Testis (tissue), 3 donors: ENCODE results near the gene GOLGA6L10. TPM values are rescaled to one million over a fixed set of nuclear protein-coding genes. Genes with fewer than 3 reads are reported as not detected.
"Not testable (repeated sequence)": the region's sequence is repeated elsewhere in the genome, so short reads cannot be mapped to it uniquely, and the experiment has no call there.

Experiments
- DNase-seq: peaks from one replicate; pipeline ENCODE4 v3.0.0-alpha.2; 2019
- H3K27ac ChIP-seq, 2 donors: fragments of 200-600 bp; sonication (generic); one replicate each; pipeline ENCODE4 v1.5.1; 2019
- H3K27me3 ChIP-seq: fragments of 200-600 bp; sonication (generic); one replicate; pipeline ENCODE4 v1.5.1; 2019
- H3K36me3 ChIP-seq: fragments of 200-600 bp; sonication (generic); one replicate; pipeline ENCODE4 v1.5.1; 2017; ENCODE audit warnings: low read depth; ENCODE audit errors: missing control alignments
- H3K4me1 ChIP-seq: fragments of 200-600 bp; sonication (generic); one replicate; pipeline ENCODE4 v1.5.1; 2019
- H3K4me3 ChIP-seq, 2 donors: fragments of 200-600 bp; sonication (generic); one replicate each; pipeline ENCODE4 v1.5.1; 2017 to 2019
- H3K9me3 ChIP-seq: fragments of 200-600 bp; sonication (generic); one replicate; pipeline ENCODE4 v1.5.1; 2017
- POLR2A ChIP-seq: fragments of 450-650 bp; IDR thresholded peaks from one replicate; pipeline ENCODE4 v1.6.1; 2017; ENCODE audit warnings: antibody characterized with exemption, mild to moderate bottlenecking, moderate library complexity
- WGBS, 2 donors: methylation state at CpG; one replicate each; pipeline ENCODE4 v1.1.5; 2018; 5-methylcytosine and 5-hydroxymethylcytosine counted together
- intact Hi-C: fragments of 100-400 bp; cut with DNase I; formaldehyde crosslinking; loops from one replicate; pipeline ENCODE4 v1.15.1; 2023; ENCODE audit warnings: low total_unique reads
- polyA plus RNA-seq: library from polyadenylated mRNA; stranded (reverse); fragments of 350-450 nt; fragmentation: Illumina TruSeq; extraction: RNeasy Lipid Tissue Mini Kit (QIAGEN cat#74804); gene quantifications from one replicate; pipeline ENCODE4 v1.2.3, GENCODE V29; 2014; ENCODE audit warnings: low read depth, low replicate concordance; ENCODE audit not compliant: insufficient read depth
- total RNA-seq, 2 donors: library from RNA; depleted of rRNA; stranded (reverse); fragments of >200 nt; gene quantifications; one replicate each; pipeline ENCODE4 v1.2.3, GENCODE V29; 2016
- TF ChIP-seq, protein P1 (sequence below), 3 experiments: fragments of 450-650 bp in 2 of 3; fragments of 200-600 bp in 1 of 3; sonication (generic) in 1 of 3; IDR thresholded peaks; one replicate each; pipeline ENCODE4 v1.5.1; 2016 to 2019; ENCODE audit warnings: antibody characterized with exemption in 3 of 3, mild to moderate bottlenecking in 2 of 3, moderate library complexity in 1 of 3

The GOLGA6L10 gene
- total and polyA plus RNA-seq, 3 donors from 2014 or later: 7.2 to 23.3 (median 12.8) TPM

DNA sequence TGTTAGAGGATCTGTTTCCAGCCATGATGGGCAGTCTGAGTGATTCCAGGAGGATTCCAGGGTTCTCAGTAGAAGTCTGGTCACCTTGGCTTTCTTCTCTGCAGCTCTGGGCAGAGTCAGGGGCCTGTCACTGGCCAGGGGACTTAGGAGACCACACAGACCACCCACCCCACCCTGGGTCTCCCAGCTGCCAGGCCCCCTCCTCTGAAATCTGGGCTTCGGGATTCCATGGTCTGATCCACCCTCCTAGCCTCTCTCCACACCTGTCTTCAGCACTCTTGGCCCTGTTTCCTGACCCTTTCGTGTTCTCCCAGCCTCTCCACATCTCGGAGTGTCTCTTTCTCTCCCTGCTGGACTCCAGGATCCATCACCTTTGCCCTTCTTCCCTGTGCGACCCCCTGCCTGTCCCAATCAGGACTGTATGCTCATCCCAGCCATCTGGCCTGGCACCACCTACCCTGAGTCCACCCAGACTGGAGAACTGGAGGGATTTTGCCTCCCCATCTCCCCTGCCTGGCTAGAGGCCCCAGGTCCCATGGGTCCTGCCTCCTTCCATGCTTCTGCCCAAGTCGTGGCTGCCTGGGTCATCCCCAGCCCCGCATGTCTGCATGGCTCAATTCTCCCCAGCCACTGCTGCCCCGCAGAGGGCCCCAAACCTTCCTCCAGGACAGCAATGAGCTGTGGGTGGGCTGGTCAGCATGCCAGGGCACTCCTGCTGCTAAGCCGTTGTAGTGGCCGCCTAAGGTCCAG, 34.3 kb downstream of the GOLGA6L10 start:
- H3K4me1 ChIP-seq: no peaks in the 10 kb centered on the region
- DNase-seq: no peak
- H3K27ac ChIP-seq: no peak overlapping the region
- H3K4me3 ChIP-seq: no peak overlapping the region
- WGBS, 2 donors: 76 to 87% methylated on average over 7 to 9 of the region's 9 CpGs
- H3K36me3 ChIP-seq: no peaks in the 10 kb centered on the region
- no peak for TF ChIP-seq POLR2A
- TF ChIP-seq, protein P1, sequence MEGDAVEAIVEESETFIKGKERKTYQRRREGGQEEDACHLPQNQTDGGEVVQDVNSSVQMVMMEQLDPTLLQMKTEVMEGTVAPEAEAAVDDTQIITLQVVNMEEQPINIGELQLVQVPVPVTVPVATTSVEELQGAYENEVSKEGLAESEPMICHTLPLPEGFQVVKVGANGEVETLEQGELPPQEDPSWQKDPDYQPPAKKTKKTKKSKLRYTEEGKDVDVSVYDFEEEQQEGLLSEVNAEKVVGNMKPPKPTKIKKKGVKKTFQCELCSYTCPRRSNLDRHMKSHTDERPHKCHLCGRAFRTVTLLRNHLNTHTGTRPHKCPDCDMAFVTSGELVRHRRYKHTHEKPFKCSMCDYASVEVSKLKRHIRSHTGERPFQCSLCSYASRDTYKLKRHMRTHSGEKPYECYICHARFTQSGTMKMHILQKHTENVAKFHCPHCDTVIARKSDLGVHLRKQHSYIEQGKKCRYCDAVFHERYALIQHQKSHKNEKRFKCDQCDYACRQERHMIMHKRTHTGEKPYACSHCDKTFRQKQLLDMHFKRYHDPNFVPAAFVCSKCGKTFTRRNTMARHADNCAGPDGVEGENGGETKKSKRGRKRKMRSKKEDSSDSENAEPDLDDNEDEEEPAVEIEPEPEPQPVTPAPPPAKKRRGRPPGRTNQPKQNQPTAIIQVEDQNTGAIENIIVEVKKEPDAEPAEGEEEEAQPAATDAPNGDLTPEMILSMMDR (IDR thresholded peaks at IDR 0.05): no peak
- H3K27me3 ChIP-seq: no peaks in the 10 kb centered on the region
- no peaks in the 10 kb centered on the region for H3K9me3 ChIP-seq
- intact Hi-C loops: no loop called here

DNA sequence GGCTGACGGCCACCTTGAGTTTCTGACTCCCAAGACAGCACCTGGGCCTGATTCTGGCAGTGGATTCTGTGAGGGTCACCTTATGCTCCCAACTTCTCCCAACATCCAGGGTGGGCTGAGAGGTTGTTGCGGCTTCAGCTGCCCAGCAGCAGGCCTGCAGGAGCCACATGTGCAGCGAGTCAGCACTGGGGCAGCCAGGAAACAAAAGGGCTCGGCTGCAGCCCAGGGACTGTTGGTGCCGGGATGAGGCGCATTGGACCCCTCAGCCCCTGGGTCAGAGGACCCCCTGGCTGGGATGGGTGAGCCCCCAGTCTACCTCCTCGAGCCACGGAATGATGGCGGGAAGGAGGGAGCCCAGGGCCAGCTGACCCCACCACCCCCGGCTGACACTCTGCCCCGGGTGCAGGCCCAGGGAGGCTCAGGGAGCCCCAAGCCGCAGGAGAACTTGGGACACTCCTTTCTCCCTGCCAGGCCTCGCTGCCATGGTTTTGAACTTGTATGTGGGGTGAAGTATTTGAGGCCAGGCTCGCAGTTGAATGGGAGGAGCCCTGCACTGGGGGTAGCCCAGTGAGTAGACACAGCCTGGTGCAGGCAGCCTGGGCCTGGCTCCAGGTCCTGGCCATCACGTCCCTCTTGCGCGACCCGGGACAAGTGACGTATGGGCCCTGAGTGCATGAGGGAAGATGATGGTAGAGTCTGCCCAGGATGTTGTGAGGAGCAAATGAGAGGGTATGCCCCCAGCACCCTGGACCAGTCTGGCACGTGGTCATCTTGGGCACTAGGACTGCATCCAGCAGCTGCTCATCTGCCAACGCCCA, 35.1 kb downstream of the GOLGA6L10 start:
- 91 to 94% methylated on average over 5 to 21 of the region's 21 CpGs for WGBS, 2 donors
- intact Hi-C loops, H3K4me3 ChIP-seq, H3K9me3 ChIP-seq, H3K27me3 ChIP-seq, H3K27ac ChIP-seq, H3K36me3 ChIP-seq, DNase-seq, H3K4me1 ChIP-seq: not testable (repeated sequence)

DNA sequence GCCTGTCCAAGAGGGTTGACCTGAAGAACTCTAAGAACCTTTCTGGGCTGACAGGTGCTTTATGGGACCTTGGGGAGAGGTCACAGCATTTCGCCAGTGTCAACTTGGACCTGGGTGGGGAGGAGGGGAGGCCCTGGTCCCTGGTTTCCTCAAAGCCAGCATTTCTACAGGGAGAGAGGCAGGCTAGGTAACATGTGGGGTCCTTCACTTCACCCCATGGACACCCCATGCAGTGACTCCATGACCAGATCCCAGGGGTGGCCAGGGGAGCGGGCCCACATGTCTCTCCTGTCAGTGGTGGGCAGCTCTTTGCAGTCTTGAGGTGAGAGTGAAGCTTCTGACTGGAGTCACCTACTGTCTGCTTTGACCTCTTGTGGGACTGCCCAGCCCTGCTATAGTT, 35.8 kb downstream of the GOLGA6L10 start:
- H3K4me1 ChIP-seq: no peaks in the 10 kb centered on the region
- H3K27ac ChIP-seq: no peak overlapping the region
- no peak overlapping the region for H3K4me3 ChIP-seq
- intact Hi-C loops: no loop called here
- TF ChIP-seq, protein P1 (IDR thresholded peaks at IDR 0.05): no peak
- TF ChIP-seq POLR2A: no peak
- H3K9me3 ChIP-seq: no peaks in the 10 kb centered on the region
- no peaks in the 10 kb centered on the region for H3K36me3 ChIP-seq
- WGBS, 2 donors: 96 to 100% methylated on average over 1 to 2 of the region's 2 CpGs
- no peaks in the 10 kb centered on the region for H3K27me3 ChIP-seq
- no peak for DNase-seq

DNA sequence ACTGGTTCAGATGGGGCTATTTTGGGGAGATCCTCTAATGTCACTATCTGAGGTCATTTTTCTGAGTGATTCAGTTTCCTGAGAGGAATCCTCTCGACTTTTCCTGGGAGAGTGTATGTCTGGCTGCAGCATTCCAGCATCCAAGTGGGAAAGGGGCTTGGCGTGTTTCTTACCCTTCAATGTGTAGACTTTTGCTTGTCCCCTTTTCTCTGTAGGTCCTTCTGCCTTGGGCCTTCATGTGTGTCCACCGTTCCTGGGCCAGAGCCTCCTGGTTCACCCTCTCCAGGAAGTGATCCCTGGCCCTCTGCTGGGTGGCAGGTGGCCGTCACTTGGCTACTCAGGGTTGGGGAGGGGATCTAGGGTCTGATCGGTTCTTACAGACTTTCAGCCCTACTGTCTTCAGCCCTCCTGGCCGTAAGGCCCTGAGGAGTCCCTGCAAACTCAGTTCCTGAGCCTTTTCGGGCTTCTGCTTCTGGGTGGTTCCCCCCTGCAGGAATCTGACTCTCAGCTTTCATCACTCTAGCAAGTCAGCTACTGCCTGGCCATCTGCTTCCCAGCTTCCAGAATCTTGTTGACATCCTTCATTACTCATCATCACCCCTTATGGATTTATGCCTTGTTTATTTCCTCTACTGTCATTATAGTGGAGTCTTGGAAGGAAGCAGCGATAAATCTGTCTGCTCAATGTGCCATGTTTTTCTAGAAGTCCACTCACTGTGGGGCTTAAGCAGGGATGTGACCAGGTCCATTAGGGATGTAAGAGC, 36.5 kb downstream of the GOLGA6L10 start:
- Histone ChIP-seq H3K36me3 (no peaks in the 10 kb centered on the region), H3K27ac (no peak overlapping the region), H3K27me3 (no peaks in the 10 kb centered on the region), H3K4me3 (no peak overlapping the region), H3K9me3 (no peaks in the 10 kb centered on the region), H3K4me1 (no peaks in the 10 kb centered on the region)
- intact Hi-C loops: no loop called here
- 77 to 79% methylated on average over 8 of the region's 8 CpGs for WGBS, 2 donors
- DNase-seq: no peak
- no peak for TF ChIP-seq POLR2A
- TF ChIP-seq, protein P1 (IDR thresholded peaks at IDR 0.05): no peak

DNA sequence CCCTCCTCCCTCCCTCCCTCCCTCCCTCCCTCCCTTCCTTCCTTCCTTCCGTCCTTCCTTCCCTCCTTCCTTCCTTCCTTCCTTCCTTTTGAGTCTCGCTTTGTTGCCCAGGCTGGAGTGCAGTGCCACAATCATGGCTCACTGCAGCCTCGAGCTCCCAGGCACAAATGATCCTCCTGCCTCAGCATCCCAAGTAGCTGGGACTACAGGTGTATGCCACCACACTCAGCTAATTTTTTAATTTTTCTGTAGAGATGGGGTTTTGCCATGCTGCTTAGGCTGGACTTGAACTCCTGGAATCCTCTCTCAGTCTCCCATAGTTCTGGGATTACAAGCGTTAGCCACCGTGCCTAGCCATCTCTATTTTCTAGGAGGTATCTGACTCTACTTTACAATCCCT, 38.0 kb downstream of the GOLGA6L10 start:
- H3K27ac ChIP-seq, H3K27me3 ChIP-seq, H3K9me3 ChIP-seq, intact Hi-C loops, DNase-seq, H3K4me3 ChIP-seq, H3K4me1 ChIP-seq, H3K36me3 ChIP-seq: not testable (repeated sequence)
- WGBS, 2 donors: 89 to 92% methylated on average over 5 of the region's 5 CpGs
